Spleen (tissue), 13 donors: ENCODE measurements around the gene FGF10. TPM values are rescaled to one million over a fixed set of nuclear protein-coding genes. Genes with fewer than 3 reads are reported as not detected.

ENCODE experiments used
- DNase-seq: peaks from one replicate; pipeline ENCODE4 v3.0.0-alpha.2; 2020
- H3K27ac ChIP-seq, 8 donors: fragments of 200-600 bp; sonication (generic) in 7 of 8; 1 replicate in 4 of 8; 2 replicates in 4 of 8; pipeline versions ENCODE4 v1.5.0 to v1.8.0; 2016 to 2021; ENCODE audit warnings: inconsistent platforms in 4 of 8, mild to moderate bottlenecking in 4 of 8, moderate library complexity in 1 of 8
- H3K27me3 ChIP-seq, 7 donors: fragments of 200-600 bp; sonication (generic) in 6 of 7; replicated peaks in 1 of 7; 1 replicate in 4 of 7; 2 replicates in 3 of 7; pipeline versions ENCODE4 v1.5.0 to v1.8.0; 2016 to 2021; ENCODE audit warnings: inconsistent platforms in 3 of 7, mild to moderate bottlenecking in 1 of 7
- H3K36me3 ChIP-seq, 6 donors: fragments of 200-600 bp; sonication (generic) in 5 of 6; 1 replicate in 4 of 6; 2 replicates in 2 of 6; pipeline versions ENCODE4 v1.5.0 to v1.8.0; 2016 to 2021; ENCODE audit warnings: inconsistent platforms in 2 of 6
- H3K4me1 ChIP-seq, 6 donors: fragments of 200-600 bp; sonication (generic) in 5 of 6; 1 replicate in 3 of 6; 2 replicates in 3 of 6; pipeline versions ENCODE4 v1.5.0 to v1.8.0; 2016 to 2021; ENCODE audit warnings: inconsistent platforms in 3 of 6
- H3K4me3 ChIP-seq, 8 donors: fragments of 200-600 bp; sonication (generic) in 7 of 8; 1 replicate in 4 of 8; 2 replicates in 4 of 8; pipeline versions ENCODE4 v1.5.0 to v1.8.0; 2016 to 2021; ENCODE audit warnings: inconsistent platforms in 4 of 8, mild to moderate bottlenecking in 4 of 8, moderate library complexity in 2 of 8
- H3K9me3 ChIP-seq, 8 donors: fragments of 200-600 bp; sonication (generic) in 7 of 8; 1 replicate in 4 of 8; 2 replicates in 4 of 8; pipeline versions ENCODE4 v1.5.0 to v1.8.0; 2016 to 2021; ENCODE audit warnings: inconsistent platforms in 4 of 8
- POLR2A ChIP-seq, 3 donors: fragments of 450-650 bp; IDR thresholded peaks; one replicate each; pipeline ENCODE4 v1.5.1; 2017; ENCODE audit warnings: antibody characterized with exemption in 3 of 3, mild to moderate bottlenecking in 1 of 3
- POLR2AphosphoS5 ChIP-seq, 3 donors: sonication (generic); formaldehyde crosslinking; IDR thresholded peaks; one replicate each; pipeline ENCODE4 v1.5.1; 2017; ENCODE audit warnings: antibody characterized with exemption in 3 of 3
- WGBS, 5 donors: extraction: QIAGEN DNeasy Blood & Tissue Kit in 3 of 5; methylation state at CpG; one replicate each; pipeline versions ENCODE4 v1.1.5 to v1.1.7; 2013 to 2018; 5-methylcytosine and 5-hydroxymethylcytosine counted together
- intact Hi-C: fragments of 100-400 bp; cut with DNase I; formaldehyde crosslinking; loops from one replicate; pipeline ENCODE4 v1.15.0; 2023; ENCODE audit warnings: low total_unique reads
- long read RNA-seq, 2 donors: transcript quantifications; one replicate each; lab custom pipeline, GENCODE V29; 2026
- polyA plus RNA-seq, 3 donors: library from polyadenylated mRNA; stranded (reverse); fragments of 200-250 nt; gene quantifications; one replicate each; pipeline ENCODE4 v1.2.1, GENCODE V29; 2013
- total RNA-seq, 7 donors: library from RNA; depleted of rRNA in 3 of 7; stranded (reverse); fragments of >200 nt in 3 of 7; fragmentation: NEBNext Ultra II Directional in 4 of 7; extraction: Animal tissue kit (Norgen Biotek cat#: 25700) in 4 of 7; gene quantifications; one replicate each; pipeline versions ENCODE4 v1.1.0 to v1.2.1, GENCODE V29; 2016 to 2021
- TF ChIP-seq, protein P1 (sequence below), 11 experiments: fragments of 200-600 bp in 7 of 11; fragments of 450-650 bp in 4 of 11; sonication (generic) in 4 of 11; IDR thresholded peaks in 8 of 11; conservative IDR thresholded peaks in 3 of 11; 1 replicate in 7 of 11; 2 replicates in 4 of 11; pipeline versions ENCODE4 v1.4.0 to v1.8.0; 2016 to 2021; ENCODE audit warnings: antibody characterized with exemption in 11 of 11, inconsistent platforms in 4 of 11, mild to moderate bottlenecking in 1 of 11
- donor health status: healthy with polysubstance abuse.
- donor health status: DM: no; HTN: no; CAD: no; lungs with moderate emphysema.
- donor health status: DM: no; HTN: no; CAD: no.
- donor health status: Bipolar disorder and iron deficiency.
- donor health status: healthy.
- donor health status: DM: no; HTN: no; CAD: no.
- donor health status: DM: yes; HTN: yes; CAD: no.

Gene FGF10
- total RNA-seq (not detected), polyA plus RNA-seq (under 1 TPM in 2 of 3 donors, not detected in 1; 0.03 to 0.22 TPM)
- long read RNA-seq, donor 1, partial matches to known transcripts = 0 of 1 reads
- long read RNA-seq, donor 1, other reads (novel, unspliced or antisense) = 0 of 1 reads
- long read RNA-seq, donor 2 = 0 reads

DNA sequence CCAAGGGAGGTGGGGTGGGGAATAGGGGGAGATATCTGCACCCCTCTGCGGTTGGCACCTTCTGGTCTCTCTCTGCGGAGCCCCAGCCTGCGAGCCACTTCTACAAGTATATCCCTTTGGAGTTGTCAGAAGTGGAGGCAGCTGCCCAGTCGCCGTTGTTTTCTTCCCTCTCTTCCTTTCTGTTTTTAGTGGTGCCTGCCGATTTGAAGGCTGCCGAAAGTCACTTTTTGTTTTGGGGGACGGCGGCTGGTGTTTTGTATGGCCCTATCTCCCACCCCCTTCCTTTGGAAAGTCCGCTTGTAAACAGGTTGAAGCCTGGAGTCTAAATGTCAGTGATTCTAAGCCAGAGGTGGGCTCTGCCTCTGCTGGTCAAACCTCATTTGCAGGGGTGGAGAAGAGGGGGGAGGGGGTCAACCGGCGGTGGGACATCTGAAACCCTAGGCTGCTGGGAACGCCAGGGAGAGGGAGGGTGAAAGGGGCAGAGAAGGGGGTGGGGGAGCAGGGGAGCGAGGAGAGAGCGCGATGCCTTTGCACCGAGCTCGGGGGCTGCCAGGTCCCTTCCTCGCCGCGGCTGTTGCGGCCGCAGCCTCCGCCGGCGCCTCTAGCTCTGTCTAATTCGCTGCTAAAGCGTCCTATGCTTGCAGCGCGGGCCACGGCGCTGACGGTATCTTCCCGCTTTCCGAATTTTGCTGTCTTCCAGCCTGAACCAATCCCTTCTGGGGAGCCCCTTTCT, at the start of gene FGF10:
Gene FGF10, minus strand, starts transcription at position 331 of the 733 bp plus-strand sequence. CDS start 738 bp downstream, outside the sequence.
- Histone ChIP-seq H3K4me1 (peaks cover 0 to 22% (median 13%) of the 10 kb centered on the region in 6 donors), H3K36me3 (no peaks in the 10 kb centered on the region), H3K27me3 (peaks cover 0 to 62% (median 39%) of the 10 kb centered on the region in 7 donors), H3K4me3 (peak within 1 kb of the TSS; percentile 11 to 56 (median 20)), H3K9me3 (no peaks in the 10 kb centered on the region), H3K27ac (no peak within 1 kb of the TSS)
- intact Hi-C loops = no loop called here
- DNase-seq = no peak
- 1 to 8% (median 2%) methylated on average over 30 to 35 of the region's 35 CpGs for WGBS, 5 donors
- TF ChIP-seq, protein P1, sequence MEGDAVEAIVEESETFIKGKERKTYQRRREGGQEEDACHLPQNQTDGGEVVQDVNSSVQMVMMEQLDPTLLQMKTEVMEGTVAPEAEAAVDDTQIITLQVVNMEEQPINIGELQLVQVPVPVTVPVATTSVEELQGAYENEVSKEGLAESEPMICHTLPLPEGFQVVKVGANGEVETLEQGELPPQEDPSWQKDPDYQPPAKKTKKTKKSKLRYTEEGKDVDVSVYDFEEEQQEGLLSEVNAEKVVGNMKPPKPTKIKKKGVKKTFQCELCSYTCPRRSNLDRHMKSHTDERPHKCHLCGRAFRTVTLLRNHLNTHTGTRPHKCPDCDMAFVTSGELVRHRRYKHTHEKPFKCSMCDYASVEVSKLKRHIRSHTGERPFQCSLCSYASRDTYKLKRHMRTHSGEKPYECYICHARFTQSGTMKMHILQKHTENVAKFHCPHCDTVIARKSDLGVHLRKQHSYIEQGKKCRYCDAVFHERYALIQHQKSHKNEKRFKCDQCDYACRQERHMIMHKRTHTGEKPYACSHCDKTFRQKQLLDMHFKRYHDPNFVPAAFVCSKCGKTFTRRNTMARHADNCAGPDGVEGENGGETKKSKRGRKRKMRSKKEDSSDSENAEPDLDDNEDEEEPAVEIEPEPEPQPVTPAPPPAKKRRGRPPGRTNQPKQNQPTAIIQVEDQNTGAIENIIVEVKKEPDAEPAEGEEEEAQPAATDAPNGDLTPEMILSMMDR (IDR thresholded peaks at IDR 0.05 in 8 of 11, conservative IDR thresholded peaks at IDR 0.05 in 3 of 11) = no peak
- TF ChIP-seq POLR2AphosphoS5 (IDR thresholded peaks at IDR 0.05) (no peak), POLR2A (IDR thresholded peaks at IDR 0.05) (no peak)

DNA sequence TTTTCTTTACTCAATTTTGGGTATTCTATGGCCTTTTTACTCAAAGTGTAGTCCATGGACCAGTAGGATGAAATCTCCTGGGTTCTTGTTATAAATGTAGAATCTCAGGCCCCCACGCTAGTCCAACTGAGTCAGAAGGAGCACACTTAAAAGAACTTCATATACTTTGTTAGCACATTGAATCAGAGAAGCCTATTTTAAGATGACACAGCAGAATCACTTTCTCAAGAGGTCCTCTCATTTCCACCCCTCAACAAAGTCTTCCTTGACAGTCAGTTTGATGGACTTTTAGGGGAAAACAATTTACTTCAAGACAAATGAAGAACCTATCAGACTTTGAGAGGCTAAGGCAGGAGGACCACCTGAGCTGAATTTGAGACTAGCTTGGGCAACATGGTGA, 37.7 kb upstream of the FGF10 start:
- intact Hi-C loops = no loop called here
- Histone ChIP-seq H3K36me3 (no peaks in the 10 kb centered on the region), H3K27ac (no peak overlapping the region), H3K9me3 (no peaks in the 10 kb centered on the region), H3K4me1 (no peaks in the 10 kb centered on the region), H3K27me3 (no peaks in the 10 kb centered on the region), H3K4me3 (no peak overlapping the region)
- 74 to 92% (median 80%) methylated on average over 1 of the region's 1 CpG for WGBS, 5 donors
- TF ChIP-seq, protein P1 (IDR thresholded peaks at IDR 0.05 in 8 of 11, conservative IDR thresholded peaks at IDR 0.05 in 3 of 11) = no peak
- TF ChIP-seq POLR2A (IDR thresholded peaks at IDR 0.05) (no peak), POLR2AphosphoS5 (IDR thresholded peaks at IDR 0.05) (no peak)
- DNase-seq = no peak

DNA sequence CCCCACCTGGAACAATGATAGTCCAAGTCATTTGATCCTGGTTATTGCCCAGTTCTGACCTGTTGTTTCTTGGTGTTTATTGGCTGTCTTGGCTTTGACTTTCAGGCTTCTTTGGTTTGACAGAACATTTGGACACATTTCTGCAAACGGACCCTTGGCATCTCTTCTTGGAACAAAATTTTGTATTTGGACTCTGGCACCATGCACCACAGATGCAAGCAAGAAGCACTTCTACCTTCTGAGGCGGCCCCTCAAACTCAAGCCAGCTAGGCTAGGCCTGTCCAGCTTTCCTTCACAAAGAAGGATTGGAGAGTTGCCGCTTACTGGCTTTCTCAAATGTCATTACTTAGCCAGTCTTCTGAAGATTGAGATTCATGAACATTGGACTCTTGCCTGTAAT, 23.1 kb upstream of the FGF10 start:
- Histone ChIP-seq H3K36me3 (no peaks in the 10 kb centered on the region), H3K27me3 (no peaks in the 10 kb centered on the region), H3K4me3 (no peak overlapping the region), H3K4me1 (no peaks in the 10 kb centered on the region), H3K9me3 (no peaks in the 10 kb centered on the region), H3K27ac (no peak overlapping the region)
- intact Hi-C loops = no loop called here
- 73 to 88% (median 81%) methylated on average over 3 of the region's 3 CpGs for WGBS, 5 donors
- DNase-seq = no peak
- TF ChIP-seq, protein P1 (IDR thresholded peaks at IDR 0.05 in 8 of 11, conservative IDR thresholded peaks at IDR 0.05 in 3 of 11) = no peak
- TF ChIP-seq POLR2A (IDR thresholded peaks at IDR 0.05) (no peak), POLR2AphosphoS5 (IDR thresholded peaks at IDR 0.05) (no peak)

DNA sequence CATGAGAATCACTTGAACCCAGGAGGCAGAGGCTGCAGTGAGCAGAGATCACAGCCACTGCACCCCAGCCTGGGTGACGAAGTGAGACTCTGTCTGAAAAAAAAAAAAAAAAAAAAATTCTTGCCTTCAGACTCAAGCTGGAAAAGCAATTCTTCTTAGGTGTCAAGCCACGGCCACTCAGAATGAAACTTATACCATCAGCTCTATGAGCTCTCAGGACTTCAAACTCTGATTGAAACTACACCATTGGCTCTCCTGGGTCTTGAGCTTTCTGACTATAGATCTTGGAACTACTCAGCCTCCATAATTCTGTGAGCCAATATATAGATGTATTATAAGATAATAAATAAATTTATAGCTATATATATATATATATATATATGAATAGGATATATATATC, 12.9 kb upstream of the FGF10 start:
- intact Hi-C loops = no loop called here
- no peak for DNase-seq
- H3K9me3 ChIP-seq = peaks cover 0 to 3% (median 0%) of the 10 kb centered on the region in 8 donors
- whole genome bisulfite sequencing, 5 donors = 63 to 67% (median 64%) methylated on average over 2 of the region's 2 CpGs
- H3K4me3 ChIP-seq = no peak overlapping the region
- H3K27me3 ChIP-seq = no peaks in the 10 kb centered on the region
- no peak overlapping the region for H3K27ac ChIP-seq
- H3K36me3 ChIP-seq = no peaks in the 10 kb centered on the region
- TF ChIP-seq POLR2A (IDR thresholded peaks at IDR 0.05) (no peak), POLR2AphosphoS5 (IDR thresholded peaks at IDR 0.05) (no peak)
- TF ChIP-seq, protein P1 (IDR thresholded peaks at IDR 0.05 in 8 of 11, conservative IDR thresholded peaks at IDR 0.05 in 3 of 11) = no peak
- H3K4me1 ChIP-seq = no peaks in the 10 kb centered on the region
